ENCODE measurements around the gene EXOC3L4. TPM values are rescaled to one million over a fixed set of nuclear protein-coding genes. Genes with fewer than 3 reads are reported as not detected.

EXOC3L4 gene
- total and polyA plus RNA-seq, 2 donors (not counting 3 experiments of a cell fraction or from before 2014, with no cell fraction given) = not detected

GRCh38 chr14:103121846-103122584 is 27.5 kb downstream of the EXOC3L4 start:
- intact Hi-C loops (cut with micrococcal nuclease) (loop anchor here (2.0 to 10.0 kb wide), 2 partner anchors 13 to 263 kb away; partner anchors contain the start of gene MARK3), dilution Hi-C loops (cut with MboI; ENCODE audit: extremely low pct_ligation_motif_present, low sequenced_read_pairs) (no loop called here)
- FAIRE-seq (peak; percentile 88), DNase-seq (ENCODE audit: low read depth, low spot score) (peak; percentile 73)
- no TSS peak for BruUV-seq (replicated peaks)
- Histone ChIP-seq H3K4me3 (replicated peaks in 1 of 3; ENCODE audit: insufficient read depth in 1 of 3, low read depth in 1 of 3, low read length in 3 of 3) (no peak overlapping the region), H2AFZ (ENCODE audit: low read depth, low read length) (peak overlapping the region; percentile 9), H3K36me3 (ENCODE audit: control insufficient read depth in 2 of 2, extremely low read depth in 1 of 2, insufficient read depth in 2 of 2, low read length in 2 of 2) (no peaks in the 10 kb centered on the region), H4K20me1 (replicated peaks; ENCODE audit: control insufficient read depth, extremely low read depth, insufficient read depth, low read length) (no peaks in the 10 kb centered on the region), H3K79me2 (ENCODE audit: control insufficient read depth, insufficient read depth, low read length) (no peaks in the 10 kb centered on the region), H3K9ac (replicated peaks; ENCODE audit: extremely low read depth, insufficient read depth, low read length) (no peak overlapping the region), H3K4me1 (ENCODE audit: control insufficient read depth, extremely low read depth, insufficient read depth, low read length) (peaks cover 32% of the 10 kb centered on the region), H3K9me1 (replicated peaks; ENCODE audit: control insufficient read depth, extremely low read depth, insufficient read depth, low read length) (no peaks in the 10 kb centered on the region), H3K27ac (ENCODE audit: insufficient read depth, low read depth, low read length) (peak overlapping the region; percentile 42), H3K27me3 (ENCODE audit: control insufficient read depth in 2 of 2, insufficient read depth in 2 of 2, low read length in 2 of 2) (no peaks in the 10 kb centered on the region), H3K9me3 (replicated peaks; ENCODE audit: control insufficient read depth, insufficient read depth, low read length) (no peaks in the 10 kb centered on the region), H3K4me2 (ENCODE audit: insufficient read depth, low read length) (peak overlapping the region; percentile 8)
- CTCF ChIA-PET = interaction anchor here (1.0 to 2.2 kb wide), 2 partner anchors 15 to 17 kb away, joined by 3 to 15 read pairs; no protein-coding TSS in a partner anchor
- TF ChIP-seq EZH2 (IDR thresholded peaks at IDR 0.05; ENCODE audit: borderline replicate concordance, low read depth, low read length, severe bottlenecking) = no peak
- no peak for TF ChIP-seq POLR2AphosphoS5 (IDR thresholded peaks at IDR 0.05; ENCODE audit: insufficient read depth, low read depth, low read length)
- TF ChIP-seq MAX (IDR thresholded peaks at IDR 0.05; ENCODE audit: insufficient read depth, insufficient read length) = no peak
- TF ChIP-seq POLR2A (IDR thresholded peaks at IDR 0.05; ENCODE audit: low read depth, low read length) = no peak
- TF ChIP-seq, protein P1, sequence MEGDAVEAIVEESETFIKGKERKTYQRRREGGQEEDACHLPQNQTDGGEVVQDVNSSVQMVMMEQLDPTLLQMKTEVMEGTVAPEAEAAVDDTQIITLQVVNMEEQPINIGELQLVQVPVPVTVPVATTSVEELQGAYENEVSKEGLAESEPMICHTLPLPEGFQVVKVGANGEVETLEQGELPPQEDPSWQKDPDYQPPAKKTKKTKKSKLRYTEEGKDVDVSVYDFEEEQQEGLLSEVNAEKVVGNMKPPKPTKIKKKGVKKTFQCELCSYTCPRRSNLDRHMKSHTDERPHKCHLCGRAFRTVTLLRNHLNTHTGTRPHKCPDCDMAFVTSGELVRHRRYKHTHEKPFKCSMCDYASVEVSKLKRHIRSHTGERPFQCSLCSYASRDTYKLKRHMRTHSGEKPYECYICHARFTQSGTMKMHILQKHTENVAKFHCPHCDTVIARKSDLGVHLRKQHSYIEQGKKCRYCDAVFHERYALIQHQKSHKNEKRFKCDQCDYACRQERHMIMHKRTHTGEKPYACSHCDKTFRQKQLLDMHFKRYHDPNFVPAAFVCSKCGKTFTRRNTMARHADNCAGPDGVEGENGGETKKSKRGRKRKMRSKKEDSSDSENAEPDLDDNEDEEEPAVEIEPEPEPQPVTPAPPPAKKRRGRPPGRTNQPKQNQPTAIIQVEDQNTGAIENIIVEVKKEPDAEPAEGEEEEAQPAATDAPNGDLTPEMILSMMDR (IDR thresholded peaks at IDR 0.05; ENCODE audit: extremely low read depth in 1 of 2, insufficient read depth in 1 of 2, low read depth in 1 of 2, low read length in 2 of 2) = no peak
- TF ChIP-seq GATA2 (IDR thresholded peaks at IDR 0.05; ENCODE audit: insufficient read depth, insufficient read length, low read depth, low read length) = no peak
- no peak for TF ChIP-seq FOS (IDR thresholded peaks at IDR 0.05; ENCODE audit: borderline replicate concordance, insufficient read depth, low read length)
- no peak for TF ChIP-seq JUN (IDR thresholded peaks at IDR 0.05; ENCODE audit: borderline replicate concordance, insufficient read depth, insufficient read length, low read depth)
- TF ChIP-seq MYC (IDR thresholded peaks at IDR 0.05; ENCODE audit: low read depth, low read length) = no peak
- POLR2A ChIA-PET = no interaction called here
